GM19395 (cell line): Measurements from ENCODE around the gene GABPB2.

Experiments used
- ATAC-seq: cut with Tn5 transposase; IDR thresholded peaks from one replicate; pipeline ENCODE4 v1.9.1; 2021; ENCODE audit warnings: mild to moderate bottlenecking, moderate library complexity; ENCODE audit not compliant: unreplicated experiment

GABPB2 gene

GRCh38 chr1:151070474-151071276 lies at the start of gene GABPB2:
Gene GABPB2, plus strand, starts transcription at chr1:151070761. Its CDS starts 17,429 bp downstream, at chr1:151088190.
- peak; percentile 79 for ATAC-seq

GRCh38 chr1:151024540-151025146 lies 45.9 kb upstream of the GABPB2 start:
- ATAC-seq: no peak

GRCh38 chr1:151026460-151026859 lies 44.1 kb upstream of the GABPB2 start:
- no peak for ATAC-seq

GRCh38 chr1:151032164-151032563 lies 38.4 kb upstream of the GABPB2 start:
- no peak for ATAC-seq

- ATAC-seq: no peak
Observed at GRCh38 chr1:151035167-151035566, 35.4 kb upstream of the GABPB2 start.

GRCh38 chr1:151036356-151036755 lies 34.2 kb upstream of the GABPB2 start, which contains the start of gene BNIPL:
Gene BNIPL, plus strand, starts transcription at chr1:151036586. Its CDS starts 140 bp downstream, at chr1:151036726.
- no peak for ATAC-seq

GRCh38 chr1:151037032-151037431 lies 33.5 kb upstream of the GABPB2 start:
- ATAC-seq: no peak

GRCh38 chr1:151039521-151039920 lies 31.0 kb upstream of the GABPB2 start:
- ATAC-seq: no peak

GRCh38 chr1:151043163-151043562 lies 27.4 kb upstream of the GABPB2 start:
- ATAC-seq: no peak

- peak; percentile 58 for ATAC-seq
Observed at GRCh38 chr1:151047591-151047924, 23.0 kb upstream of the GABPB2 start, which contains the start of gene C1orf56. Gene C1orf56, plus strand, starts transcription at chr1:151047751. Its CDS starts 97 bp downstream, at chr1:151047848.

GRCh38 chr1:151047925-151048644 lies 22.5 kb upstream of the GABPB2 start:
- ATAC-seq: peak; percentile 58

- no peak for ATAC-seq
Observed at GRCh38 chr1:151048645-151049032, 21.9 kb upstream of the GABPB2 start.

- ATAC-seq: no peak
Observed at GRCh38 chr1:151049458-151049857, 21.1 kb upstream of the GABPB2 start.

GRCh38 chr1:151050051-151050688 lies 20.4 kb upstream of the GABPB2 start:
- ATAC-seq: no peak

- no peak for ATAC-seq
Observed at GRCh38 chr1:151051356-151052009, 19.1 kb upstream of the GABPB2 start.

GRCh38 chr1:151054971-151055547 lies 15.5 kb upstream of the GABPB2 start:
- no peak for ATAC-seq

- no peak for ATAC-seq
Observed at GRCh38 chr1:151055581-151055980, 15.0 kb upstream of the GABPB2 start.

- no peak for ATAC-seq
Observed at GRCh38 chr1:151056149-151056548, 14.4 kb upstream of the GABPB2 start.

- ATAC-seq: no peak
Observed at GRCh38 chr1:151058692-151059091, 11.9 kb upstream of the GABPB2 start.
